Measurements from ENCODE around the gene PLA2G3.

GRCh38 chr22:31176923-31177322, 36.6 kb upstream of the PLA2G3 start:
- TF ChIP-seq EZH2 (IDR thresholded peaks at IDR 0.05) (no peak), POLR2AphosphoS5 (IDR thresholded peaks at IDR 0.05; ENCODE audit: low read depth, low read length) (no peak), POLR2A (IDR thresholded peaks at IDR 0.05; ENCODE audit: borderline replicate concordance, extremely low read depth, insufficient read depth, insufficient read length) (no peak), CTCF (IDR thresholded peaks at IDR 0.05 in 2 of 3, conservative IDR thresholded peaks at IDR 0.05 in 1 of 3; ENCODE audit: borderline replicate concordance in 1 of 3, insufficient read depth in 1 of 3, low read depth in 2 of 3, low read length in 2 of 3) (no peak), REST (IDR thresholded peaks at IDR 0.05; ENCODE audit: low read depth) (no peak), SP1 (IDR thresholded peaks at IDR 0.05; ENCODE audit: low read depth) (no peak), YY1 (IDR thresholded peaks at IDR 0.05; ENCODE audit: extremely low read depth, insufficient replicate concordance, low read depth, low read length) (no peak), SIN3A (IDR thresholded peaks at IDR 0.05; ENCODE audit: low read depth) (no peak), EZH2phosphoT487 (IDR thresholded peaks at IDR 0.05; ENCODE audit: borderline replicate concordance) (no peak), RAD21 (IDR thresholded peaks at IDR 0.05; ENCODE audit: low read depth) (no peak), CEBPB (IDR thresholded peaks at IDR 0.05; ENCODE audit: low read depth) (no peak), ZNF274 (IDR thresholded peaks at IDR 0.05; ENCODE audit: low read depth, low read length) (no peak), JUND (IDR thresholded peaks at IDR 0.05) (no peak), MAX (IDR thresholded peaks at IDR 0.05) (no peak)

Data from HCT116 (cell line).